A549 (cell line): ENCODE data around the gene EFCAB11. TPM values are rescaled to one million over a fixed set of nuclear protein-coding genes. Genes with fewer than 3 reads are reported as not detected.

ENCODE experiments used
- ATAC-seq, 2 experiments: fragments of 200-7000 bp in 1 of 2; fragments of >200 bp in 1 of 2; cut with Nextera tagmentation in 1 of 2; cut with Tn5 transposase in 1 of 2; 3 replicates each; pipeline versions ENCODE4 v1.8.0 to v1.9.1; 2018 to 2020; ENCODE audit warnings: mild to moderate bottlenecking in 1 of 2, moderate library complexity in 1 of 2
- CTCF ChIA-PET: fragments of 300-600 bp; sonication (Branson Sonifier 250); formaldehyde crosslinking; extraction: SDS; loops from one replicate; lab custom pipeline; 2021; ENCODE audit warnings: antibody characterized with exemption, inconsistent platforms; lab: Yijun Ruan, JAX
- POLR2A ChIA-PET: fragments of 350-600 bp; formaldehyde crosslinking; extraction: SDS; loops from one replicate; lab custom pipeline; 2021; ENCODE audit warnings: antibody characterized with exemption, inconsistent platforms; lab: Yijun Ruan, JAX
- DNase-seq, 2 experiments: peaks; one replicate each; pipeline versions ENCODE4 v3.0.0 to v3.0.0-alpha.2; 2011 to 2016; ENCODE audit warnings: low read depth in 1 of 2, low spot score in 1 of 2
- FAIRE-seq: peaks from 2 replicates; lab custom pipeline; 2011; peaks lifted over from hg19 to GRCh38; lab: Jason Lieb, UNC
- H3K27ac ChIP-seq, 2 experiments: fragments of >200 bp; sonication (Bioruptor Twin); formaldehyde crosslinking; 3 replicates each; pipeline ENCODE4 v1.5.1; 2016 to 2017
- H3K4me1 ChIP-seq: fragments of >200 bp; sonication (Bioruptor Twin); formaldehyde crosslinking; 3 replicates; pipeline ENCODE4 v1.6.1; 2016
- H3K4me2 ChIP-seq: fragments of >200 bp; sonication (Bioruptor Twin); formaldehyde crosslinking; 3 replicates; pipeline ENCODE4 v1.6.1; 2016
- H3K4me3 ChIP-seq: fragments of >200 bp; sonication (Bioruptor Twin); formaldehyde crosslinking; 3 replicates; pipeline ENCODE4 v1.5.1; 2016
- H3K9me3 ChIP-seq: fragments of >200 bp; sonication (Bioruptor Twin); formaldehyde crosslinking; 3 replicates; pipeline ENCODE4 v1.6.1; 2016
- BHLHE40 ChIP-seq: IDR thresholded peaks from 2 replicates; pipeline ENCODE4 v1.6.1; 2012; ENCODE audit warnings: low read depth, low read length, inconsistent platforms
- CHD4 ChIP-seq: fragments of 200-600 bp; sonication (generic); IDR thresholded peaks from 2 replicates; pipeline ENCODE4 v1.6.1; 2016; ENCODE audit warnings: antibody characterized with exemption, mild to moderate bottlenecking, borderline replicate concordance
- EHMT2 ChIP-seq: fragments of 200-600 bp; sonication (generic); IDR thresholded peaks from 2 replicates; pipeline ENCODE4 v1.6.1; 2016; ENCODE audit warnings: antibody characterized with exemption, low read depth, mild to moderate bottlenecking, moderate library complexity
- FOSB ChIP-seq: fragments of 250-450 bp; sonication (Bioruptor Pico); IDR thresholded peaks from 2 replicates; pipeline ENCODE4 v1.5.0; 2020; ENCODE audit warnings: mild to moderate bottlenecking, moderate library complexity
- HDAC2 ChIP-seq: fragments of 200-600 bp; sonication (generic); IDR thresholded peaks from 2 replicates; pipeline ENCODE4 v1.6.1; 2016
- HEYL ChIP-seq: fragments of 250-450 bp; sonication (Bioruptor Pico); IDR thresholded peaks from 2 replicates; pipeline ENCODE4 v1.8.0; 2021; ENCODE audit warnings: mild to moderate bottlenecking, moderate library complexity
- JUNB ChIP-seq: fragments of >200 bp; sonication (Bioruptor Twin); formaldehyde crosslinking; IDR thresholded peaks from 2 replicates; pipeline ENCODE4 v1.6.1; 2016
- KDM5A ChIP-seq: fragments of 200-600 bp; sonication (generic); IDR thresholded peaks from 2 replicates; pipeline ENCODE4 v1.6.1; 2016; ENCODE audit warnings: antibody characterized with exemption, mild to moderate bottlenecking
- MAFK ChIP-seq: fragments of 450-650 bp; IDR thresholded peaks from 2 replicates; pipeline ENCODE4 v1.6.1; 2014; ENCODE audit not compliant: partially characterized antibody
- NR3C1 ChIP-seq: fragments of >200 bp; sonication (Bioruptor Twin); formaldehyde crosslinking; IDR thresholded peaks from 3 replicates; pipeline ENCODE4 v1.6.1; 2017
- POLR2AphosphoS2 ChIP-seq: conservative IDR thresholded peaks from 2 replicates; pipeline ENCODE4 v1.6.1; 2012; ENCODE audit warnings: low read length, improper control_type of control experiment, inconsistent platforms
- RARB ChIP-seq: fragments of 250-450 bp; sonication (Bioruptor Pico); IDR thresholded peaks from 2 replicates; pipeline ENCODE4 v1.8.0; 2021; ENCODE audit warnings: mild to moderate bottlenecking, moderate library complexity
- RCOR1 ChIP-seq: fragments of 150-350 bp; IDR thresholded peaks from 2 replicates; pipeline ENCODE4 v1.6.1; 2014; ENCODE audit warnings: antibody characterized with exemption, low read length, low read depth
- RNF2 ChIP-seq: fragments of 200-600 bp; sonication (generic); IDR thresholded peaks from 2 replicates; pipeline ENCODE4 v1.6.1; 2016; ENCODE audit warnings: low read depth, mild to moderate bottlenecking, antibody characterized with exemption, moderate library complexity, borderline replicate concordance
- SREBF2 ChIP-seq: fragments of 450-650 bp; IDR thresholded peaks from 2 replicates; pipeline ENCODE4 v1.6.1; 2014; ENCODE audit warnings: mild to moderate bottlenecking, moderate library complexity
- WGBS: methylation state at CpG from one replicate; pipeline ENCODE4 v1.1.6; 2017; ENCODE audit errors: missing lambda C conversion rate; 5-methylcytosine and 5-hydroxymethylcytosine counted together
- polyA plus RNA-seq, 4 experiments: library from polyadenylated mRNA; depleted of rRNA in 3 of 4; stranded (reverse); fragments of >200 nt; fragmentation: RNase III in 1 of 4; extraction: RNeasy Plus Mini Kit Qiagen cat#74134 plus additional on column Dnase treatment in 1 of 4; gene quantifications; 2 replicates in 3 of 4; 3 replicates in 1 of 4; pipeline ENCODE4 v1.2.3, GENCODE V29; 2011 to 2017
- TF ChIP-seq, protein P1 (sequence below): fragments of 250-450 bp; sonication (Bioruptor Pico); IDR thresholded peaks from 2 replicates; pipeline ENCODE4 v1.5.0; 2020; ENCODE audit warnings: low read depth, mild to moderate bottlenecking, moderate library complexity
- TF ChIP-seq, protein P2 (sequence below): fragments of 450-650 bp; IDR thresholded peaks from 2 replicates; pipeline ENCODE4 v1.6.1; 2014; ENCODE audit warnings: antibody characterized with exemption
- TF ChIP-seq, protein P3 (sequence below): fragments of 200-600 bp; sonication (generic); IDR thresholded peaks from 2 replicates; pipeline ENCODE4 v1.6.1; 2016; ENCODE audit warnings: antibody characterized with exemption, mild to moderate bottlenecking, moderate library complexity
- TF ChIP-seq, protein P4 (sequence below): fragments of 150-350 bp; IDR thresholded peaks from 2 replicates; pipeline ENCODE4 v1.6.1; 2014; ENCODE audit warnings: low read depth, mild to moderate bottlenecking, low read length
- TF ChIP-seq, protein P5 (sequence below): fragments of >200 bp; sonication (Bioruptor Twin); formaldehyde crosslinking; IDR thresholded peaks from 3 replicates; pipeline ENCODE4 v1.5.1; 2016
- TF ChIP-seq, protein P6 (sequence below): fragments of 250-450 bp; sonication (Bioruptor Pico); IDR thresholded peaks from 2 replicates; pipeline ENCODE4 v1.5.0; 2021; ENCODE audit warnings: mild to moderate bottlenecking, moderate library complexity, borderline replicate concordance
- TF ChIP-seq, protein P7 (sequence below): fragments of >200 bp; sonication (Bioruptor Twin); formaldehyde crosslinking; IDR thresholded peaks from 3 replicates; pipeline ENCODE4 v1.6.1; 2016
- TF ChIP-seq, protein P8 (sequence below): fragments of >200 bp; sonication (Bioruptor Twin); formaldehyde crosslinking; IDR thresholded peaks from 2 replicates; pipeline ENCODE4 v1.6.1; 2016

EFCAB11 gene
- polyA plus RNA-seq, 2 of the 4 experiments (the other 2 are of a cell fraction) = 18.8 to 19.6 TPM

DNA sequence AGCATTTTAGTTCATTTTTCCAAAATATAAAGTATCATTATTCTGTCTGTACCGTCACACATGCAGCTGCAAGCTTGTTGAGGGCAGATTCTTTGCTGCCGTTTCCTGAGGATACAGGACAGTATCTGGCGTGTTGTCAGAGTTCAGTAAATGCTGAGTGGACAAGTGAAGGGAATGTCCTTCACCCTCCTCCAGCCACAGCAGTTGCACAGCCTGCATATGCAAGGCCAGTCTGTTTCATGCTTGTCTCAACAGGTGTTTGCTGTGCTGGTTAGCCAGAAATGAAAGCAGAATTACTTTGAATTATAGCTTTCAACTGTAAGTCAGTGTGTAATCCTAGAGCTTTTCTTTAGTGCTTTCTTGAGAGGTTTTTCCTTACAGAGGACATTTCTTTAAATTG is 37.7 kb upstream of the EFCAB11 start:
- no peak for DNase-seq
- H3K27ac ChIP-seq = no peak overlapping the region
- no peak overlapping the region for H3K4me2 ChIP-seq
- no peak for ATAC-seq
- H3K4me1 ChIP-seq = no peaks in the 10 kb centered on the region
- no peaks in the 10 kb centered on the region for H3K9me3 ChIP-seq
- no peak for FAIRE-seq
- CTCF ChIA-PET = interaction anchor here (0.9 to 3.6 kb wide), 2 partner anchors 10 to 19 kb away, joined by 3 to 16 read pairs; no protein-coding TSS in a partner anchor
- no peak overlapping the region for H3K4me3 ChIP-seq
- 63% methylated on average over 3 of the region's 3 CpGs for WGBS
- TF ChIP-seq RCOR1 = no peak
- TF ChIP-seq MAFK = peak; percentile 13
- TF ChIP-seq, protein P1, sequence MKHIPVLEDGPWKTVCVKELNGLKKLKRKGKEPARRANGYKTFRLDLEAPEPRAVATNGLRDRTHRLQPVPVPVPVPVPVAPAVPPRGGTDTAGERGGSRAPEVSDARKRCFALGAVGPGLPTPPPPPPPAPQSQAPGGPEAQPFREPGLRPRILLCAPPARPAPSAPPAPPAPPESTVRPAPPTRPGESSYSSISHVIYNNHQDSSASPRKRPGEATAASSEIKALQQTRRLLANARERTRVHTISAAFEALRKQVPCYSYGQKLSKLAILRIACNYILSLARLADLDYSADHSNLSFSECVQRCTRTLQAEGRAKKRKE = no peak
- TF ChIP-seq, protein P2, sequence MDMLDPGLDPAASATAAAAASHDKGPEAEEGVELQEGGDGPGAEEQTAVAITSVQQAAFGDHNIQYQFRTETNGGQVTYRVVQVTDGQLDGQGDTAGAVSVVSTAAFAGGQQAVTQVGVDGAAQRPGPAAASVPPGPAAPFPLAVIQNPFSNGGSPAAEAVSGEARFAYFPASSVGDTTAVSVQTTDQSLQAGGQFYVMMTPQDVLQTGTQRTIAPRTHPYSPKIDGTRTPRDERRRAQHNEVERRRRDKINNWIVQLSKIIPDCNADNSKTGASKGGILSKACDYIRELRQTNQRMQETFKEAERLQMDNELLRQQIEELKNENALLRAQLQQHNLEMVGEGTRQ = no peak
- no peak for TF ChIP-seq NR3C1
- no peak for TF ChIP-seq CHD4
- no peak for TF ChIP-seq SREBF2
- TF ChIP-seq, protein P3, sequence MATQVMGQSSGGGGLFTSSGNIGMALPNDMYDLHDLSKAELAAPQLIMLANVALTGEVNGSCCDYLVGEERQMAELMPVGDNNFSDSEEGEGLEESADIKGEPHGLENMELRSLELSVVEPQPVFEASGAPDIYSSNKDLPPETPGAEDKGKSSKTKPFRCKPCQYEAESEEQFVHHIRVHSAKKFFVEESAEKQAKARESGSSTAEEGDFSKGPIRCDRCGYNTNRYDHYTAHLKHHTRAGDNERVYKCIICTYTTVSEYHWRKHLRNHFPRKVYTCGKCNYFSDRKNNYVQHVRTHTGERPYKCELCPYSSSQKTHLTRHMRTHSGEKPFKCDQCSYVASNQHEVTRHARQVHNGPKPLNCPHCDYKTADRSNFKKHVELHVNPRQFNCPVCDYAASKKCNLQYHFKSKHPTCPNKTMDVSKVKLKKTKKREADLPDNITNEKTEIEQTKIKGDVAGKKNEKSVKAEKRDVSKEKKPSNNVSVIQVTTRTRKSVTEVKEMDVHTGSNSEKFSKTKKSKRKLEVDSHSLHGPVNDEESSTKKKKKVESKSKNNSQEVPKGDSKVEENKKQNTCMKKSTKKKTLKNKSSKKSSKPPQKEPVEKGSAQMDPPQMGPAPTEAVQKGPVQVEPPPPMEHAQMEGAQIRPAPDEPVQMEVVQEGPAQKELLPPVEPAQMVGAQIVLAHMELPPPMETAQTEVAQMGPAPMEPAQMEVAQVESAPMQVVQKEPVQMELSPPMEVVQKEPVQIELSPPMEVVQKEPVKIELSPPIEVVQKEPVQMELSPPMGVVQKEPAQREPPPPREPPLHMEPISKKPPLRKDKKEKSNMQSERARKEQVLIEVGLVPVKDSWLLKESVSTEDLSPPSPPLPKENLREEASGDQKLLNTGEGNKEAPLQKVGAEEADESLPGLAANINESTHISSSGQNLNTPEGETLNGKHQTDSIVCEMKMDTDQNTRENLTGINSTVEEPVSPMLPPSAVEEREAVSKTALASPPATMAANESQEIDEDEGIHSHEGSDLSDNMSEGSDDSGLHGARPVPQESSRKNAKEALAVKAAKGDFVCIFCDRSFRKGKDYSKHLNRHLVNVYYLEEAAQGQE = no peak
- POLR2A ChIA-PET = no interaction called here

DNA sequence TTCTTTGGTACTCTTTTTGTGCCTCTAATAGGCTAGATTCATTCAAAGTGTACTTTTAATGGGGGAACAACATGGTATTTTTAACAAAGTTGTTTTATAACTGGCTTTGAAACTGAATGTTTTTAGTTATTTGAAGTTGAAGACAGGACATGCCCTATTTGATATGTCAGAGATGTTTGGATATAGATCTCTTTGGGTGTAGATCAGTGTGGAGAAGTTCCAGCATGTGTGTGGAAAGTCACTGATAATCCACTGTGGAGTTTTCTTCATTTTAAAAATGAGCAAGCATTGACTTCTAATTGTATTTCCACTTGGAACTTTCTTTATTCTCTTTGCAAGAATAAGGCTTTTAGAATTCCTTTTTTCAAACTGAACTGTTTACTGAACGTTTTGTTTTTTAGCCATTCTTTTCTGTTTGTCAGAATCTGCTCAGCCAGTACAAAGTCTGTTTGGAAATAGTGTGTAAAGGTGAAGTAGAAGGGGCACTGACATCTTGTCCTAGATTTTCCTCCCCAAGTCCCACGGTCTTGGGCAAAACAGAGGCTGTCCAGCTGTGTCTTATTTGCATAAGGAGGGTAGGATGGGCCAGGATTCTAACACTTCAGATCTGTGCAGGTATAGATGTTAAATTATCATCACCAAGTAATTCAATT is 36.2 kb upstream of the EFCAB11 start:
- Histone ChIP-seq H3K27ac (no peak overlapping the region), H3K4me1 (no peaks in the 10 kb centered on the region), H3K9me3 (no peaks in the 10 kb centered on the region), H3K4me3 (no peak overlapping the region), H3K4me2 (no peak overlapping the region)
- DNase-seq (no peak), ATAC-seq (no peak), FAIRE-seq (peak; percentile 46)
- ChIA-PET POLR2A (no interaction called here), CTCF (no interaction called here)
- no peak for TF ChIP-seq HDAC2
- no peak for TF ChIP-seq HEYL (CRISPR knock-in tag)
- TF ChIP-seq, protein P4, sequence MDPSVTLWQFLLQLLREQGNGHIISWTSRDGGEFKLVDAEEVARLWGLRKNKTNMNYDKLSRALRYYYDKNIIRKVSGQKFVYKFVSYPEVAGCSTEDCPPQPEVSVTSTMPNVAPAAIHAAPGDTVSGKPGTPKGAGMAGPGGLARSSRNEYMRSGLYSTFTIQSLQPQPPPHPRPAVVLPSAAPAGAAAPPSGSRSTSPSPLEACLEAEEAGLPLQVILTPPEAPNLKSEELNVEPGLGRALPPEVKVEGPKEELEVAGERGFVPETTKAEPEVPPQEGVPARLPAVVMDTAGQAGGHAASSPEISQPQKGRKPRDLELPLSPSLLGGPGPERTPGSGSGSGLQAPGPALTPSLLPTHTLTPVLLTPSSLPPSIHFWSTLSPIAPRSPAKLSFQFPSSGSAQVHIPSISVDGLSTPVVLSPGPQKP = no peak
- TF ChIP-seq, protein P5, sequence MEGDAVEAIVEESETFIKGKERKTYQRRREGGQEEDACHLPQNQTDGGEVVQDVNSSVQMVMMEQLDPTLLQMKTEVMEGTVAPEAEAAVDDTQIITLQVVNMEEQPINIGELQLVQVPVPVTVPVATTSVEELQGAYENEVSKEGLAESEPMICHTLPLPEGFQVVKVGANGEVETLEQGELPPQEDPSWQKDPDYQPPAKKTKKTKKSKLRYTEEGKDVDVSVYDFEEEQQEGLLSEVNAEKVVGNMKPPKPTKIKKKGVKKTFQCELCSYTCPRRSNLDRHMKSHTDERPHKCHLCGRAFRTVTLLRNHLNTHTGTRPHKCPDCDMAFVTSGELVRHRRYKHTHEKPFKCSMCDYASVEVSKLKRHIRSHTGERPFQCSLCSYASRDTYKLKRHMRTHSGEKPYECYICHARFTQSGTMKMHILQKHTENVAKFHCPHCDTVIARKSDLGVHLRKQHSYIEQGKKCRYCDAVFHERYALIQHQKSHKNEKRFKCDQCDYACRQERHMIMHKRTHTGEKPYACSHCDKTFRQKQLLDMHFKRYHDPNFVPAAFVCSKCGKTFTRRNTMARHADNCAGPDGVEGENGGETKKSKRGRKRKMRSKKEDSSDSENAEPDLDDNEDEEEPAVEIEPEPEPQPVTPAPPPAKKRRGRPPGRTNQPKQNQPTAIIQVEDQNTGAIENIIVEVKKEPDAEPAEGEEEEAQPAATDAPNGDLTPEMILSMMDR = no peak
- TF ChIP-seq JUNB = no peak
- no peak for TF ChIP-seq BHLHE40
- TF ChIP-seq, protein P6, sequence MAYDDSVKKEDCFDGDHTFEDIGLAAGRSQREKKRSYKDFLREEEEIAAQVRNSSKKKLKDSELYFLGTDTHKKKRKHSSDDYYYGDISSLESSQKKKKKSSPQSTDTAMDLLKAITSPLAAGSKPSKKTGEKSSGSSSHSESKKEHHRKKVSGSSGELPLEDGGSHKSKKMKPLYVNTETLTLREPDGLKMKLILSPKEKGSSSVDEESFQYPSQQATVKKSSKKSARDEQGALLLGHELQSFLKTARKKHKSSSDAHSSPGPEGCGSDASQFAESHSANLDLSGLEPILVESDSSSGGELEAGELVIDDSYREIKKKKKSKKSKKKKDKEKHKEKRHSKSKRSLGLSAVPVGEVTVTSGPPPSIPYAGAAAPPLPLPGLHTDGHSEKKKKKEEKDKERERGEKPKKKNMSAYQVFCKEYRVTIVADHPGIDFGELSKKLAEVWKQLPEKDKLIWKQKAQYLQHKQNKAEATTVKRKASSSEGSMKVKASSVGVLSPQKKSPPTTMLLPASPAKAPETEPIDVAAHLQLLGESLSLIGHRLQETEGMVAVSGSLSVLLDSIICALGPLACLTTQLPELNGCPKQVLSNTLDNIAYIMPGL (CRISPR knock-in tag) = no peak
- TF ChIP-seq RARB (CRISPR knock-in tag) = no peak
- no peak for TF ChIP-seq KDM5A
- TF ChIP-seq, protein P7, sequence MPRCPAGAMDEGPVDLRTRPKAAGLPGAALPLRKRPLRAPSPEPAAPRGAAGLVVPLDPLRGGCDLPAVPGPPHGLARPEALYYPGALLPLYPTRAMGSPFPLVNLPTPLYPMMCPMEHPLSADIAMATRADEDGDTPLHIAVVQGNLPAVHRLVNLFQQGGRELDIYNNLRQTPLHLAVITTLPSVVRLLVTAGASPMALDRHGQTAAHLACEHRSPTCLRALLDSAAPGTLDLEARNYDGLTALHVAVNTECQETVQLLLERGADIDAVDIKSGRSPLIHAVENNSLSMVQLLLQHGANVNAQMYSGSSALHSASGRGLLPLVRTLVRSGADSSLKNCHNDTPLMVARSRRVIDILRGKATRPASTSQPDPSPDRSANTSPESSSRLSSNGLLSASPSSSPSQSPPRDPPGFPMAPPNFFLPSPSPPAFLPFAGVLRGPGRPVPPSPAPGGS = no peak
- TF ChIP-seq FOSB (CRISPR knock-in tag) = no peak
- no peak for TF ChIP-seq EHMT2
- TF ChIP-seq POLR2AphosphoS2 = no peak
- TF ChIP-seq, protein P8, sequence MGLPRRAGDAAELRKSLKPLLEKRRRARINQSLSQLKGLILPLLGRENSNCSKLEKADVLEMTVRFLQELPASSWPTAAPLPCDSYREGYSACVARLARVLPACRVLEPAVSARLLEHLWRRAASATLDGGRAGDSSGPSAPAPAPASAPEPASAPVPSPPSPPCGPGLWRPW = no peak
- TF ChIP-seq RNF2 = no peak
- WGBS = 27% methylated on average over 2 of the region's 2 CpGs
